H1 (cell line): ENCODE results near the gene ATP8B3. TPM values are rescaled to one million over a fixed set of nuclear protein-coding genes. Genes with fewer than 3 reads are reported as not detected.

ENCODE experiments used
- POU5F1 ChIP-seq: IDR thresholded peaks from 2 replicates; pipeline ENCODE4 v1.6.1; 2011; ENCODE audit warnings: low read depth, mild to moderate bottlenecking, low read length, moderate library complexity
- YY1 ChIP-seq: IDR thresholded peaks from 2 replicates; pipeline ENCODE4 v1.6.1; 2011; ENCODE audit warnings: low read depth, mild to moderate bottlenecking, low read length
- polyA plus RNA-seq, 7 experiments: library from polyadenylated mRNA; depleted of rRNA in 3 of 7; stranded (reverse) in 5 of 7; unstranded in 2 of 7; fragments of >200 nt in 5 of 7; fragments of 200-250 nt in 2 of 7; gene quantifications; 1 replicate in 5 of 7; 2 replicates in 1 of 7; 4 replicates in 1 of 7; pipeline versions ENCODE4 v1.2.1 to v1.2.3, GENCODE V29; 2011 to 2013; ENCODE audit warnings: missing spikeins in 2 of 7, mixed read lengths in 2 of 7
- total RNA-seq: library from RNA; stranded (reverse); fragmentation: NEBNext Ultra II Directional; extraction: Animal tissue kit (Norgen Biotek cat#: 25700); gene quantifications from 2 replicates; pipeline ENCODE4 v1.2.1, GENCODE V29; 2021
- TF ChIP-seq, protein P1 (sequence below): IDR thresholded peaks from 2 replicates; pipeline ENCODE4 v1.6.1; 2012; ENCODE audit warnings: inconsistent platforms

ATP8B3 gene
- total and polyA plus RNA-seq, 2 of the 8 experiments (the other 6 are each of a cell fraction or from before 2014, with no cell fraction given) = 4.1 to 9.3 TPM

DNA sequence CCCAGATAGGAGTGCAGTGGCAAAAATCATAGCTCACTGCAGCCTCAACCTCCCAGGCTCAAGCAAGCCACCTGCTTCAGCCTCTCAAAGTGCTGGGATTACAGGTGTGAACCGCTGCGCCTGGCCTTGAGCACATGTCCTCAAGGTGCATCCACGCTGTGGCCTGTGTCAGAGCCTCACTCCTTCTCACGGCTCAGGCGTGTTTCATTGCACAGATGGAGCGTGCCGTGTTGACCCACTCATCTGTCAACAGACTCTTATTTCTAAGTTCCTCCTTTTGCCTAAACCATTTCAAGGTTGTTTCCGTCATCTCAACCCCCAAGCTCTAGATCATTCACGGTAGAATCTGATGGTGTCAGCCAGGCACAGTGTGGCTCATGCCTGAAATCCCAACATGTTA lies 28.2 kb downstream of the ATP8B3 start (continued):
- TF ChIP-seq, protein P1, sequence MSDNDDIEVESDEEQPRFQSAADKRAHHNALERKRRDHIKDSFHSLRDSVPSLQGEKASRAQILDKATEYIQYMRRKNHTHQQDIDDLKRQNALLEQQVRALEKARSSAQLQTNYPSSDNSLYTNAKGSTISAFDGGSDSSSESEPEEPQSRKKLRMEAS = no peak
- TF ChIP-seq POU5F1 (no peak), YY1 (no peak)
